Activated CD8-positive, alpha-beta T cell treated with anti-CD3 and anti-CD28 coated beads for 36 hours (primary cell): ENCODE measurements around the gene PTP4A2. TPM values are rescaled to one million over a fixed set of nuclear protein-coding genes. Genes with fewer than 3 reads are reported as not detected.

Source experiments
- ATAC-seq: fragments of 200-7000 bp; cut with Tn5 transposase; one replicate; pipeline ENCODE4 v1.10.0; 2021; ENCODE audit warnings: mild to moderate bottlenecking, moderate library complexity
- CTCF ChIA-PET: fragments of 350-600 bp; sonication (Branson Sonifier 250); formaldehyde crosslinking; loops from one replicate; lab custom pipeline; 2021; ENCODE audit warnings: antibody characterized with exemption; lab: Charles Lee
- POLR2A ChIA-PET: fragments of 350-600 bp; sonication (Branson Sonifier 250); formaldehyde crosslinking; loops from one replicate; lab custom pipeline; 2021; ENCODE audit warnings: antibody characterized with exemption; lab: Charles Lee
- DNase-seq: peaks from one replicate; pipeline ENCODE4 v3.0.0-alpha.2; 2020
- H3K27ac Mint-ChIP-seq: one replicate; pipeline ENCODE4 v1.8.0; 2021; ENCODE audit warnings: mild to moderate bottlenecking, mixed read lengths
- H3K27me3 Mint-ChIP-seq: one replicate; pipeline ENCODE4 v1.8.0; 2021; ENCODE audit warnings: mixed read lengths
- H3K36me3 Mint-ChIP-seq: one replicate; pipeline ENCODE4 v1.8.0; 2021; ENCODE audit warnings: low read depth, mixed read lengths
- H3K4me1 Mint-ChIP-seq: one replicate; pipeline ENCODE4 v1.8.0; 2021; ENCODE audit warnings: low read depth, mixed read lengths
- H3K4me3 Mint-ChIP-seq: one replicate; pipeline ENCODE4 v1.8.0; 2021; ENCODE audit warnings: mild to moderate bottlenecking, moderate library complexity, mixed read lengths
- H3K9me3 Mint-ChIP-seq: one replicate; pipeline ENCODE4 v1.8.0; 2021; ENCODE audit warnings: mixed read lengths
- intact Hi-C: fragments of 100-400 bp; cut with micrococcal nuclease; formaldehyde crosslinking; loops from one replicate; pipeline ENCODE4 v1.10.0; 2022
- total RNA-seq, 2 experiments: library from RNA; stranded (reverse); gene quantifications; one replicate each; pipeline ENCODE4 v1.2.3, GENCODE V29; 2021
- TF ChIP-seq, protein P1 (sequence below): fragments of 200-600 bp; IDR thresholded peaks from one replicate; pipeline ENCODE4 v1.8.0; 2022; ENCODE audit warnings: antibody characterized with exemption, mild to moderate bottlenecking

PTP4A2 gene
- total RNA-seq, 2 experiments from 2014 or later = 273 to 296 TPM

DNA sequence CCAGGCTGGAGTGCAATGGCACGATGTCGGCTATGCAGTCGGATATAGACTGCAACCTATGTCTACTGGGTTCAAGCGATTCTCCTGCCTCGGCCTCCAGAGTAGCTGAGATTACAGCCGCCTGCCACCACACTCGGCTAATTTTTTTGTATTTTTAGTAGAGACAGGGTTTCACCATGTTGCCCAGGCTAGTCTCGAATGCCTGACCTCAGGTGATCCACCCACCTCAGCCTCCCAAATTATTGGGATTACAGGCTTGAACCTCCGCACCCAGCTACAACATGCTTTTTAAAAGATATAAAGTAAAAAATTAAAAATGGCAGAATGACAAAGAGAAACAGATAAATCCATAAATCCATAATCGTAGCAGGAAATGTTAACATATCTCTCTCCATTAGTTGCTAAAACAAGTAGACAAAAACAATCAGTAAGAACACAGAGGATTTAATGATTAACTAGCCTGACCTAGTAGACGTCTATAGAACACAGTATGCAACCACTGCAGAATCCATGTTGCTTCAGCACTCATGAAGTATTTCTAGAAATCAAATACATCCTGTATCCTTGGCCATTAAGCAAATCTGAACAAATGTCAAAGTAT is 62.4 kb downstream of the PTP4A2 start:
- ATAC-seq = no peak
- TF ChIP-seq, protein P1, sequence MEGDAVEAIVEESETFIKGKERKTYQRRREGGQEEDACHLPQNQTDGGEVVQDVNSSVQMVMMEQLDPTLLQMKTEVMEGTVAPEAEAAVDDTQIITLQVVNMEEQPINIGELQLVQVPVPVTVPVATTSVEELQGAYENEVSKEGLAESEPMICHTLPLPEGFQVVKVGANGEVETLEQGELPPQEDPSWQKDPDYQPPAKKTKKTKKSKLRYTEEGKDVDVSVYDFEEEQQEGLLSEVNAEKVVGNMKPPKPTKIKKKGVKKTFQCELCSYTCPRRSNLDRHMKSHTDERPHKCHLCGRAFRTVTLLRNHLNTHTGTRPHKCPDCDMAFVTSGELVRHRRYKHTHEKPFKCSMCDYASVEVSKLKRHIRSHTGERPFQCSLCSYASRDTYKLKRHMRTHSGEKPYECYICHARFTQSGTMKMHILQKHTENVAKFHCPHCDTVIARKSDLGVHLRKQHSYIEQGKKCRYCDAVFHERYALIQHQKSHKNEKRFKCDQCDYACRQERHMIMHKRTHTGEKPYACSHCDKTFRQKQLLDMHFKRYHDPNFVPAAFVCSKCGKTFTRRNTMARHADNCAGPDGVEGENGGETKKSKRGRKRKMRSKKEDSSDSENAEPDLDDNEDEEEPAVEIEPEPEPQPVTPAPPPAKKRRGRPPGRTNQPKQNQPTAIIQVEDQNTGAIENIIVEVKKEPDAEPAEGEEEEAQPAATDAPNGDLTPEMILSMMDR = no peak
- no peak overlapping the region for H3K4me3 Mint-ChIP-seq
- POLR2A ChIA-PET = interaction anchor here (0.7 kb wide), 1 partner anchor 127 kb away, joined by 3 read pairs; no protein-coding TSS in a partner anchor
- no peak for DNase-seq
- H3K4me1 Mint-ChIP-seq = peaks cover 23% of the 10 kb centered on the region
- H3K27me3 Mint-ChIP-seq = no peaks in the 10 kb centered on the region
- peaks cover 3% of the 10 kb centered on the region for H3K36me3 Mint-ChIP-seq
- no peak overlapping the region for H3K27ac Mint-ChIP-seq
- intact Hi-C loops = no loop called here
- CTCF ChIA-PET = no interaction called here
- H3K9me3 Mint-ChIP-seq = peaks cover 6% of the 10 kb centered on the region

DNA sequence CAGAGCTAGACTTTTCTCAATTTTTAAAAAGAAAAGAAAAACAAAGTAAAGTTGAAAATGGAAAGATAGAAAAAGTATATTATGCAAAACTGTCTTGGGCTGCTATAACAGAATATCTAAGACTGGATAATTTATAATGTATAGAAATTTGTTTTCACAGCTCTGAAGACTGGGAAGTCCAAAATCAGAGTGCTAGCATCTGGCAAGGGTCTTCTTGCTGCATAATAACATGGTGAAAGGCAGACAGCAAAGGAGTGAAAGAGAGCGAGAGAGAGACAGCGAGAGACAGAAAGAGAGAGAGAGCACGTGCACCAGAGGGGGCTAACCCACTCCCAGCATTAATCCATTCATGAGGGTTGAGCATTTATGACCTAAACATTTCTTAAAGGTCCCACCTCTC is 63.2 kb downstream of the PTP4A2 start:
- CTCF ChIA-PET = no interaction called here
- DNase-seq (no peak), ATAC-seq (no peak)
- Mint-ChIP-seq H3K4me3 (no peak overlapping the region), H3K9me3 (peaks cover 6% of the 10 kb centered on the region), H3K27me3 (no peaks in the 10 kb centered on the region), H3K27ac (no peak overlapping the region), H3K36me3 (peaks cover 3% of the 10 kb centered on the region), H3K4me1 (peaks cover 17% of the 10 kb centered on the region)
- TF ChIP-seq, protein P1 = no peak
- POLR2A ChIA-PET = interaction anchor here (0.6 kb wide), 1 partner anchor 199 kb away, joined by 3 read pairs; no protein-coding TSS in a partner anchor
- intact Hi-C loops = no loop called here

DNA sequence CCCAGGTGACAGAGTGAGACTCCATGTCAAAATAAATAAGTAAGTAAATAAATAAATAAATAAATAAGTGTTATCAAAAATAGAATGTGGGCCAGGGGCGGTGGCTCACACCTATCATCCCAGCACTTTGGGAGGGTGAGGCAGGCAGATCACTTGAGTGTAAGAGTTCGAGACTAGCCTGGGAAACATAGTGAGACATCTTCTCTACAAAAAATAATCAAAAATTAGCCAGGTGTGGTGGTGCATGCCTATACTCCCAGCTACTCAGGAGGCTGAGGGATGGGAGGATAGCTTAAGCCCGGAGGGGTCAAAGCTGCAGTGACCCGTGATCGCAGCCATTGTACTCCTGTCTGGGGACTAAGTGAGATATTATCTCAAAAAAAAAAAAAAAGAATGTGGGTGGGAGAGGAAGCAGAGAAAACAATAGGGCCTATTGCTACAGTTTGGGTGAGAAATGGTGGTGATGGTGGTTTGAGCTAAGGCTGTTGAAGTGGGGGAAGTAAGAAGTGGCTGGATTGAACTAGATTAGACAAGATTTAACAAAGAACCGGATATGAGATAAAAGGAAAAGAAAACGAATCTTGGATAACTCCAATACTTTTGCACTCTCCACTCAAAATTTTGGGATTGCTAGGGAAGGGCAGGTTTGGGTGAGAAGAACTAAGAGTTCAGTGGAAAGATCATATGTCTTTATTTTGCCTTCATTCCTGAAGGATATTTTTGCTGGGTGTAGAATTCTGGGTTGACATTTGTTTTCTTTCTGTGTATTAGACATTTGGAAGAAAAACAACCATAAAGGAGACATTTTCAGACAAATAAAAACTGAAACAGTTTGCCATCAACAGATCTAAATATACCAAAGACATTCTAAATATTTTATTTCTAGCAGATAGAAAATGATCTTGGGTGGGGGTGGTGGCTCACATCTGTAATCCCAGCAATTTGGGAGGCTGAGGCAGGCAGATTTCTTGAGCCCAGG is 65.2 kb downstream of the PTP4A2 start:
- peaks cover 6% of the 10 kb centered on the region for H3K9me3 Mint-ChIP-seq
- H3K4me3 Mint-ChIP-seq = no peak overlapping the region
- no peaks in the 10 kb centered on the region for H3K27me3 Mint-ChIP-seq
- TF ChIP-seq, protein P1 = no peak
- peaks cover 3% of the 10 kb centered on the region for H3K36me3 Mint-ChIP-seq
- peak; percentile 42 for DNase-seq
- ATAC-seq = peak; percentile 77
- CTCF ChIA-PET = no interaction called here
- intact Hi-C loops = no loop called here
- POLR2A ChIA-PET = interaction anchor here (1.4 kb wide), 1 partner anchor 18 kb away, joined by 3 read pairs; no protein-coding TSS in a partner anchor
- peak overlapping the region; percentile 90 for H3K27ac Mint-ChIP-seq
- H3K4me1 Mint-ChIP-seq = peaks cover 23% of the 10 kb centered on the region

DNA sequence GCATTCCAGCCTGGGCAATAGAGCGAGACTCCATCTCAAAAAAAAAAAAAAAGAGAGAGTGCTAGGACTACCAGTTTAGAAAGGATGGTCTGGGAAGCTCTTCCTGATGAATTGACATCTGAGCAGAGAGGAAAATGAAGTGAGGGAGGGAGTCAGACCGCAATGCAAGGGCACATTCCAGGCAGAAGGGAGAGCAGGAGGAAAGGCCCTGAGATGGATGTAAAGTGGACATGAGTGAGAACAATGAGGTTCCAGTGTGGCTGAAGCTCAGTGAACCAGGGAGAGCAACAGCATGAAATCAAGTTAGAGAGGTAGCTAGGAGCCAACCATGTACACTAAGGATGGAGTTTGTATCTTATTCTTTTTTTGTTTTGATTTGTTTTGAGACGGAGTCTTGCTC is 66.5 kb downstream of the PTP4A2 start:
- Mint-ChIP-seq H3K4me3 (no peak overlapping the region), H3K4me1 (peaks cover 23% of the 10 kb centered on the region), H3K27ac (no peak overlapping the region), H3K9me3 (peaks cover 6% of the 10 kb centered on the region), H3K27me3 (no peaks in the 10 kb centered on the region), H3K36me3 (peaks cover 3% of the 10 kb centered on the region)
- ChIA-PET CTCF (interaction anchor here (0.7 to 0.8 kb wide), 2 partner anchors 56 to 191 kb away, joined by 3 read pairs; partner anchors contain the start of gene SPOCD1), POLR2A (interaction anchor here (0.6 to 1.5 kb wide), 3 partner anchors 8 to 326 kb away, joined by 3 to 4 read pairs (median 3); no protein-coding TSS in a partner anchor)
- ATAC-seq (no peak), DNase-seq (no peak)
- TF ChIP-seq, protein P1 = no peak
- intact Hi-C loops = no loop called here
